ENCODE results near the gene STXBP2.
A peak's percentile ranks its signal among the peaks of the same experiment; 100 is the strongest.

STXBP2 gene

DNA sequence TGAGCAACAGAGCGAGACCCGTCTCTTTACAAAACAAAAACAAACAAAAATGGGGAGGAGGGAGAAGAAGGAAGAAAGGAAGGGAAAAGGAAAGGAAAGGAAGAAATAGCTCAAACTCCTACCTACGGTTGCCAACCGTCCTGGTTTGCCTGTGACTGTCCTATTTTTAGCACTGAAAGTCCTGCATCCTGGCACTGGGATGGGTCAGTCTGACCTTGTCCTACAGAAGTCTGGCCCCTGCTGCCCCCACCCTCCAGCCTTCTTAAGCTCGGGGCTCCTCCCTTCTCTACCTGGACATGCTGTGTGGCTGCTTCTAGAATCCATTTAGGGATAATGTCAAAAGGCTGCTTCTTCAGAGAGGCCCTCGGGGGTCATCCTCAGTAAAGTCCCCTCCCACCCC is 1.2 kb upstream of the STXBP2 start:
- DNase-seq = no peak

DNA sequence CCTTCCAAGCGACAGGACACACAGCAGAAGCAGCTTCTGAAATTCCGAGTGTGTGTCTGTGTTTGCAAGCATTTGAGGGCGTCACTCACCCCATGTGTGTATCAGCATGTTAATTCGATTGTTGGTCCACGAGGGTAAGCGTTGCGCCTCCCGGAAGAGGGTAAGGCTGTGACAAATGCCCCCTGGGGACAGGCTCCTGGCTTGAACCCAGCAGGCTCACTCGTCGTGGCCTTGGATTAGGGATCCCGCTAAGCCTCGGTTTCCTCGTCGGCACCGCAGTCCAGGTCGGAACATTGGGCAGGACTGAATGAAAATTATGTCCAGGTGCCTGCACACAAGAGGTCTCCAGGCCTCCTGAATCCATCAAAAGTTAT is 606 bp upstream of the STXBP2 start:
- DNase-seq = no peak

DNA sequence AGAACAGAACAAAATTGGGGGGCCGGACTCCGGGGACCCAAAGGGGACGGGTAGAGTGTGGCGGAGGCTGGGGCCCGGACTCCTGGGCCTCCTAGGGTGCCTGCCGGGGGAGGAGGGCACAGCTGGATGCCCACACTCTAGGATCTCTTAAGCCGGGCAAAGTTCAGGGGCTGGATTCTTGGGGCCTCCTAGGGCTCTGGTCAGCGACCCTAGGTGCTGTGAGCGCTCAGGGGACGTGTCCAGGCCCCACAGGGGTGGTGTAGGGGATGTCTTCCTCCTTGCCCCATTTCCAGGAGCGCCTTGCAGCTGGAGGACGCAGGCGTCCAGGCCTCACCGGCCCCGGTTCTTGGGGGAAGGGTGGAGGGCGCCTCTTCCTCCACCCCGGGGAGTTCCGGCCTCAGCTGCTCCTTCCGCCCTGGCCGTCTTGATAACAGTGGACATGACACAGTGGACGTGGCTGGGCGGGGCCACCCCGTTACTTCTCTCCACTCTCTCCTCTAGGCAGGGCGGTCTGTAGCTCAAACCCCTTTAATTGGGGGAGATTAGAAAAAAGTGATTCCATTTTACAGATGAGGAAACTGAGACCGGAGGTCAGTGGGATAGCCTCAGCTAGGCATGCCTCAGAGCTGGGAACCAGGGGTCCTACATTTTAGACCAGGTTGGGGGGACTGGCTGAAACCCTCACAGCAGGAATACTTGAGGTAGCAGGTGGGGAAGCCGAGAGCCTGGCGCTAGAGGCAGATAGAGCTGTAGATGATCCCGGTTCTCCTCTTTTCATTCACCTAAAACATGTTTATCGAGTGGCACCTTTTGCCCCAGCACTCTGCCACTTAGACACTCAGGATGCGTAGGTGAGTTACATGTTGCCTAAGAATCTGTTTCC is 705 bp downstream of the STXBP2 start:
- DNase-seq = peak; percentile 28 to 65

DNA sequence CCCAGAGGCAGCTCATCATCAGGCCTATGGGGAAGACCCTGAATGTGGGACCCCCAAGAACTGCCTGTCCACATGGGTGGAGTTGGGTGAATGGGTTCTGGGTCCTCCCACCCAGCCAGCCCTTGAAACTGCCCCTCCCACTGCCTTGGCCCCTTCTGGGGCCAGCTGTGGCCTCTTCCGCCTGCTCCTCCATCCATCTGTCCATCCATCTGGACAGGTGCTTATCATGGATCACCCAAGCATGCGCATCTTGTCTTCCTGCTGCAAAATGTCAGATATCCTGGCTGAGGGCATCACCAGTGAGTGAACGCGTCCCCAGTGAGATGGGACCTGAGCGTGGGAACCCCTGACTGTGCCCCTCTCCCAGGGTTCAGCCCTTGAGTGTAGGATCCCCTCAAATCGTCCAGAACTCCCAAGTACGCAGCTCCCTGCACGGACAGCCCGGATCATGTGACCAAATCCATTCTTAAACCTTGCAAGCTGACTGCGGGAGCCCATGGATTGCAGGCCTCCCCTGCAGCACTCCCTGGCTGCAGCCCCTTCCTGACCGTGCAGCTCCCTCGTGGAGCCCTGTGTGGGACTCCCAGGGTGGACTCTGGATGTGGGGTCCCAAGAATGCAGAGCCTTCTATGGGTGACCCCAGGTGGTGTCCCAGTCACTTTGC is 2.0 kb downstream of the STXBP2 start:
- no peak for DNase-seq

DNA sequence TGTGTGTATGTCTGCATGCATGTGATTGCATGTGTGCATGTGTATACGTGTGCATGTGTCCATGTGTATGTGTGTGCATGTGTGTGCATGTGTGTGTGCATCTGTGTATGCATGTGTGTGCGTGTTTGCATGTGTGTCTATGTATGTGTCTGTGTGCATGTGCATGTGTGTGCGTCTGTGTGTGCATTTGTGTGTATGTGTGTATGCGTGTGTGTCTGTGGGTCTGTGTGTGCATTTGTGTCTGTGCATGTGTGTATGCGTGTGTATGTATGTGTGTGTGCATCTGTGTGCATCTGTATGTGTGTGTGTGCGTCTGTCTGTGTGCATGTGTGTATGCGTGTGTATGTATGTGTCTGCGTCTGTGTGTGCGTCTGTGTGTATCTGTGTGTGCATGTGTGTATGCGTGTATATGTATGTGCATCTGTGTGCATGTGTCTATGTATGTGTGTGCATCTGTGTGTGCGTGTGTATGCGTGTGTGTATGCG is 3.0 kb downstream of the STXBP2 start:
- no peak for DNase-seq

DNA sequence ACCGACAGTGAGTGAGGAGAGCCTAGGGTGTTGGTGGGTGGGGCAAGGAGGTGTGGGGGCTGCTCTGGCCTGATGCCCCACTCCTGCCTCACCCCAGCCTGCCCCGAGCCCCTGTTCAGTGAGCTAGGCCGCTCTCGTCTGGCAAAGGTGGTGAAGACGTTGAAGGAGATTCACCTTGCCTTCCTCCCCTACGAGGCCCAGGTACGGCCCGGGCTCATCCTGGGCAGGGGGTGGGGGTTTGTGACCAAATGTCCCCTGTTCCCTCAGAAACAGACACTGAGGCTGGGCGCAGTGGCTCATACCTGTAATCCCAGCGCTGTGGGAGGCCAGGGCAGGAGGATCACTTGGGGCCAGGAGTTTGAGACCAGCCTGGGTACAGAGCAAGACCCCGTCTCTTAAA is 3.9 kb downstream of the STXBP2 start:
- DNase-seq = no peak

DNA sequence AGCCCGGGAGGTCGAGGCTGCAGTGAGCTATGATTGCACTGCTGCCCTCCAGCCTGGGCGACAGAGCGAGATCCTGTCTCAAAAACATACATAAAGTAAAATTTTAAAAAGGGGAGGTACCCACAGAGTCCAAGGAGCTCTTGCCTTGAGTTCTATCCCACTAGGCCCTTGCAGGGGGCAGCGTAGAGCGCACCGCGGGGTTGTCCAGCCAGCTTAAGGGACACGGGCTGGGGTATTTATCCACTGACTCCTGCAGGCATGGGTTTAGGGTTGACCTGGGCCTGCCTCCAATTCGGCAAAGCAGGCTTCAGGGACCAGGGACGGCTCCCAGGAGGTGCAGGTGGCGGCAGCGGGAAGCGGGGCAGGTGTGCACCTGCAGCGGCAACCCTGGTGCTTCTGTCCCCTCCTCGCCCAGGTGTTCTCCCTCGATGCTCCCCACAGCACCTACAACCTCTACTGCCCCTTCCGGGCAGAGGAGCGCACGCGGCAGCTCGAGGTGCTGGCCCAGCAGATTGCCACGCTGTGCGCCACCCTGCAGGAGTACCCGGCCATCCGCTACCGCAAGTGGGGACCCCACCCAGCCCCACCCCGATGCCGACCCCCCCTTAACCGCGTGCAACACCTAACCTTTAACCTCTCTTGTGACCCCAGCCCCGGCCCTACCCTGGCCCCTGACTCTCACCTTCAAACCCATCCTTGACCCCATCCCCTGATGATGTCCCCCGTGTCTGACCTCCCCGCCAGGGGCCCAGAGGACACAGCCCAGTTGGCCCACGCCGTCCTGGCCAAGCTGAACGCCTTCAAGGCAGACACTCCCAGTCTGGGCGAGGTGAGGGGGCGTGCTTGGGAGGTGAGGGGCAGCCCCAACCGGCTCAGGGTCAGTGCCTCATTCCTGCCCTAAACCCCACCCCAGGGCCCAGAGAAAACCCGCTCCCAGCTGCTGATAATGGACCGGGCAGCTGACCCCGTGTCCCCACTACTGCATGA is 4.7 kb downstream of the STXBP2 start:
- no peak for DNase-seq

DNA sequence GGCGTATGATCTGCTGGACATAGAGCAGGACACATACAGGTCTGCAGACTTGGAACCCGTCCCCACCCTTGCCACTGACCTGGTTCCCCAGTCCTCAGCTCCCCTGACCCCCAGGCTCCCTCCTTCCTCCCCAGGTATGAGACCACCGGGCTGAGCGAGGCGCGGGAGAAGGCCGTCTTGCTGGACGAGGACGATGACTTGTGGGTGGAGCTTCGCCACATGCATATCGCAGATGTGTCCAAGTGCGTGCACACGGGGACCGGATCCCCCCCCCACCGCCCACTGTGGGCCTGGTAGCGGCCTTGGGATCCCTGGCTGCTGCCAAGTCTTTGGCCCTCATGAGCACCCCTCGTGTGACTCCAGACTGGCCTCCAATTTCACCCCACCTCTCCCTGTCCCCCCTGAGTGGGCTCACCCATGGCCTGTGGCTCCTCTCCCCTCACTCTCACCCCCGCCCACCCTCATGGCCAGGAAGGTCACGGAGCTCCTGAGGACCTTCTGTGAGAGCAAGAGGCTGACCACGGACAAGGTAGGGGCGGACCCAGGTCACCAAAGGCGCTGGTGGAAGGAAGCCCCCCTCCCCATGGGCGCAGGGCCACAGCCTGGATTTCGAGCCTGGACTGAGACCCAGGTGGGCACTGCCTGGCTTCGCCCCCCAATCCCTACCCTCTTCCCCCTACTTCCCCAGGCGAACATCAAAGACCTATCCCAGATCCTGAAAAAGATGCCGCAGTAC is 5.6 kb downstream of the STXBP2 start:
- no peak for DNase-seq

DNA sequence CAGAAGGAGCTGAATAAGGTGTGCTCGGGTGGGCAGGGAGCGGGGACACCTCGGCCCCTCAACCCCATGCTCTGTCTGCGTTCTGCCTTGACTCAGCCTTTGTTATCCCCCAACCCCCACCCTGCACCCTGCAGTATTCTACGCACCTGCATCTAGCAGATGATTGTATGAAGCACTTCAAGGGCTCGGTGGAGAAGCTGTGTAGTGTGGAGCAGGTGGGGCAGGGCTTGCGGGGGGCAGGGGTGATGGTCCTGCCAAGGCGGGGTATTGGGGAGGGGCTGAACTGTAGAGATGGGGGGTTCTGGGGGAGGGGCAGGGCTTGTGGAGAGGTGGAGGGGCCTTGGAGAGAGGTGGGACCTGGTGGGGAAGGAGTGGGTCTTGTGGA is 6.1 kb downstream of the STXBP2 start:
- no peak for DNase-seq

DNA sequence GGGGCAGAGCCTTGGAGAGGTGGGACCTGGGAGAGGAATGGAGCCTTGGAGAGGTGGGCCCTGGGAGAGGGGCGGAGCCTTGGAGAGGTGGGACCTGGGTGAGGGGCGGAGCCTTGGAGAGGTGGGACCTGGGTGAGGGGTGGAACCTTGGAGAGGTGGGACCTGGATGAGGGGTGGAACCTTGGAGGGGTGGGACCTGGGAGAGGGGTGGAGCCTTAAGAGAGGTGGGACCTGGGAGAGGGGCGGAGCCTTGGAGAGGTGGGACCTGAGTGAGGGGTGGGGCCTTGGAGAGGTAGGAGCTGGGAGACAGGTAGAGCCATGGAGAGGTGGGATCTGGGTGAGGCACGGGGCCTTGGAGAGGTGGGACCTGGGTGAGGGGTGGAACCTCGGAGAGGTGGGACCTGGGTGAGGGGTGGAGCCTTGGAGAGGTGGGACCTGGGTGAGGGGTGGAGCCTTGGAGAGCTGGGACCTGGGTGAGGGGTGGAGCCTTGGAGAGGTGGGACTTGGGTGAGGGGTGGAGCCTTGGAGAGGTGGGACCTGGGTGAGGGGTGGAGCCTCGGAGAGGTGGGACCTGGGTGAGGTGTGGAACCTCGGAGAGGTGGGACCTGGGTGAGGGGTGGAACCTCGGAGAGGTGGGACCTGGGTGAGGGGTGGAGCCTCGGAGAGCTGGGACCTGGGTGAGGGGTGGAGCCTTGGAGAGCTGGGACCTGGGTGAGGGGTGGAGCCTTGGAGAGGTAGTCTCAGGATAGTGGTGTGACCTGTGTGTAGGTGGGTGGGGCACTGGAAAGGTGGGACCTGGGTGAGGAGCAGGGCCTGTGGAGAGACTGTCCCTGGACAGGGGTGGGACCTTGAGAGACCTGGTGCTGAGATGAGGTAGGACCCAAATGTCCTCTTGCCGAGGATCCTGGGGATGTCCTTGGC is 7.0 kb downstream of the STXBP2 start:
- peak; percentile 48 for DNase-seq

DNA sequence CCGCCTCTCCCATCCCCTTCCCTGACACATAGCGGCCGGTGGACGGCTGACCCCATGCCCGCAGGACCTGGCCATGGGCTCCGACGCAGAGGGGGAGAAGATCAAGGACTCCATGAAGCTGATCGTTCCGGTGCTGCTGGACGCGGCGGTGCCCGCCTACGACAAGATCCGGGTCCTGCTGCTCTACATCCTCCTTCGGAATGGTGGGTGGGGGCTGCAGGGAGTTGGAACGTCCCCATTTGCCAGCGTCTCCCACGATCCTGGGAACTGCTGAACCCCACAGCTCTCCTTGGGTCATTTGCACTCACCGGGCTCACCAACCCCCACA is 7.6 kb downstream of the STXBP2 start:
- no peak for DNase-seq

DNA sequence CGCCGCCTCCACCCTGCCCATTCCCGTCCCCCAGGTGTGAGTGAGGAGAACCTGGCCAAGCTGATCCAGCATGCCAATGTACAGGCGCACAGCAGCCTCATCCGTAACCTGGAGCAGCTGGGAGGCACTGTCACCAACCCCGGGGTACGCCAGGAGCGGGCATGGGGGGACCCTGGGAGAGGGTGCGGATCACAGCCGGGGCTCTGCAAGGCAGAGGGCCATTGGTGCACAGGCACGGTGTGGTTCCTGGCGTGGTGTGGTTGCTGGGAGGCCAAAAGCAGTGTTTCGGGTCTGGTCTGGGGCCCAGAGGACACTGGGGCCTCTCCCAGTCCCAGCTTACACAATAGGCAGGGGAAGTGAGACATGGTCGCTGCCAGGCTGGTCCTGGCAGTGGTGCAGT is 8.3 kb downstream of the STXBP2 start:
- peak in 1 of 2 donors; percentile 38 for DNase-seq

DNA sequence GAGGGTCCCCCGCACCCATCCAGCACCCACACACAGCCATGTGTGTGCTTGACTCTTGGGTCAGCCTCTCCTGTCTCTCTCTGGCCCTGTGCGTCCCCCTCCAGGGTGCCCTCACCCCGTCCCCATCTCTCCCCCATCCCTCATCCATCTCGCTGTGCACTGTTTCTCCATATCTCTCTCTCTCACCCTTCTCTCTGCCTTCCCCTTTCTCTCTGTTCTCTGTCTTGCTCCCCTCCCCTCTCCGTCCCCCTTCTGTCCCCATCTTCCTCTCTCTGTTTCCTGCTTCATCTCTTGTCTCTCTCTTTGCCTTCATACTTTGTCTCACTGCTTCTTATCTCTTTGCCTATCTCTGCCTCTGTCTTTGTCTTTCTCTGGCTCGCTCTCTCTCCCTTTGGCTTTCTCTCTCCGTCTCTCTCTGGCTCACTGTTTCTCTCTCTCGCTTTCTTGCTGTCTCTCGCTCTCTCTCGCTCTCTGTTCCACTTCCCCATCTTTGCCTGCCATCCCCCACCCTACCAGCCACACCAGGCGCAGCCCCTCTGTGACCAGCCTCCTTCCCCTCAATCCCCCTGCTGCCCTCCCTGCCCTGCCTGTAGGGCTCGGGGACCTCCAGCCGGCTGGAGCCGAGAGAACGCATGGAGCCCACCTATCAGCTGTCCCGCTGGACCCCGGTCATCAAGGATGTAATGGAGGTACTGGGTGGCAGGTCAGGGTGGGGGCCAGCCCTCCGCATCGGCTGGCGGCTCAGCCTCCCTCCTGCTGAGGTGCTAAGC is 8.9 kb downstream of the STXBP2 start:
- DNase-seq = no peak

DNA sequence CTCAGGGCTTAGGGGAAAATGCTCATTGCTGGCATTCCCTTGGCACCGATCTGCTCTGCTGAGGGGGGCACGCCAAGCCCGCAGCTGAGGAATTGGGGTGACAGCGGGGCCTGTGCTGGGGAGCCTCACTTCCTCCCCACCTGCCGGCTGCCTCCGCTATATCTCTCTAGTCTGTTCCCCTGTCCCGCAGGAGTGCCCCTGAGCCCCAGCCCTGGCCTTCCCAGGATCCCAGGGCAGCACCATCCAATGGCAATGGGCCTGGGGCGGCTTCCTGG is 9.5 kb downstream of the STXBP2 start:
- no peak for DNase-seq

DNA sequence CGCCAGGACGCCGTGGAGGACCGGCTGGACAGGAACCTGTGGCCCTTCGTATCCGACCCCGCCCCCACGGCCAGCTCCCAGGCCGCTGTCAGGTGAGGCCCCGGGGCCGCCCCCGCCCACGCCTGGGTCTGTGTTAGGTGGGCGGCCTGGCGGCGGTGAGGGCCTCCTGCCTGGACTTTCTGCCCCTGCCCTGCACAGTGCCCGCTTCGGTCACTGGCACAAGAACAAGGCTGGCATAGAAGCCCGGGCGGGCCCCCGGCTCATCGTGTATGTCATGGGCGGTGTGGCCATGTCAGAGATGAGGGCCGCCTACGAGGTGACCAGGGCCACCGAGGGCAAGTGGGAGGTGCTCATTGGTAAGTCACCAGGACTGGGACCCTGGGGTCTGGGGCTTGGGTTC is 10.2 kb downstream of the STXBP2 start:
- DNase-seq = no peak

DNA sequence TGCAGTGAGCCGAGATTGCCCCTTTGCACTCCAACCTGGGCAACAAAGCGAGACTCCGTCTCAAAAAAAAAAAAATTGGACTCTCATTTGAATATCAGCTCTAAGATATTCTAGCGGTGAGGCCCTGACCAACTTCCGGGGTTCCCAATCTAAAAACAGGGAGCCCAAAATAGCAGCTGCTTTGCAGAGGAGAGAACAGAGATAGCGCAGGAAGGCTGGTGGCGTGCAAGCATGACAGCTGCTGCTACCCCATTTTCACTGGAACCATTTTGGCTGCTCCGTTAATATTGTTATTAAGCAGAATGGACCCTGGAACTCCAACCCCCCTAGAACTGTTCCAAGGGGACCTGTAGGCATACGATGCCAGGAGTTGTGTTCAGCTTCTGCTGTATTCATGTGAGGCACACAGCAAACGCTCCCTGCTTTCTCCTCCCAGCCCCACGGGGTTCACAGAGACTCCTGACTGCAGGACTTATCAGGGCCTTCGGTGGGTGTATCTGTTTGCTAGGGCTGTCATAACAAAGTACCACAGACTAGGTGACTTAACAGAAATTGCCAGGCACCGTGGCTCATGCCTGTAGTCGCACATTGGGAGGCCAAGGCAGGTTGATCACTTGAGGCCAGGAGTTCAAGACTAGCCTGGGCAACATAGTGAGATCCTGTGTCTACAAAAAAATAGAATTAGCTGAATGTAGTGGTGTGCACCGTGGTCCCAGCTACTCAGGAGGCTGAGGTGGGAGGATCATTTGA is 11.5 kb downstream of the STXBP2 start:
- DNase-seq = no peak

DNA sequence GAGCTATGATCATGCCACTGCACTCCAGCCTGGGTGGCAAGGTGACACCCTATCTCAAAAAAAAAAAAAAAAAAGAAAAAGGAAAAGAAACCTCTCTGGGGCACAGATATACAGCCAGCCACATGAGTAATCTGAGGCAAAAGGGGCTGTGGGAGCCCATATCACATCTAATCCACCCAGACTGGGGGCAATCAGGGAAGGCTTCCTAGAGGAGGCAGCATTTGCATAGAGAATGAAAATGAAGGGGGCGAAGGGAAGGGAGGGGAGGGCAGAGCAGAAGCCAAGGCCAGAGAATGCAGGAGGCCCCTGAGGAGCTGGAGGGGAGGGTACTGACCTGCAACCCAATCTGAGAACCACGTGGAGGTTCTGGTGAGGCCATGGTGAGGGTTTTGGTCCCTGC is 13.2 kb downstream of the STXBP2 start:
- DNase-seq = no peak

DNA sequence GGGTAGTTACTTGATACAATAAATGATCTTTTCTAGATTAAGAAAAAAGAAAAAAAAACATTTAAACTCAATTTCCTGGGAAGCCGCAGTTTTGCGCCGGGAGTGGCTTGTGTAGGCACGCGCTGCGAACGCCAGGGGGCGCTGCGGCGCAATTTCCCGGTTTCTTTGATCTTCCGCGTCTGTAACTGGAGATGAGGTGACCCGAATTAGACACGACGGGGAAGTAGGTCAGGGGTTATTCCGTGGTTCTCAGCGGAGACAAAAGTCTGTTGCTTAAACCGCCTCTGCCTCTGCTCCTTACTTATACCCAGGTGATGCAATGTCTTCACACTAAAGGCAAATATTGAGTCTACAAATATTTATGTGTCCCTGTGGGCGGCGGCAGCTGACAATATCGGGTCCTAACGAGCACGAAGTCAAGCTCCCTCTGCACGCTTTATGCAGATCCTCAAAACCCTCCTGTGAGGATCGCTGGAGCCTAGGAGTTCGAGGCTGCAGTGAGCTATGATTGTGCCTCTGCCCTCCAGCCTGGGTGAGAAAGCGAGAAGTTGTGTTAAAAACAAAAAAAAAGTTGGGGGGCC is 15.2 kb downstream of the STXBP2 start:
- peak; percentile 90 for DNase-seq

DNA sequence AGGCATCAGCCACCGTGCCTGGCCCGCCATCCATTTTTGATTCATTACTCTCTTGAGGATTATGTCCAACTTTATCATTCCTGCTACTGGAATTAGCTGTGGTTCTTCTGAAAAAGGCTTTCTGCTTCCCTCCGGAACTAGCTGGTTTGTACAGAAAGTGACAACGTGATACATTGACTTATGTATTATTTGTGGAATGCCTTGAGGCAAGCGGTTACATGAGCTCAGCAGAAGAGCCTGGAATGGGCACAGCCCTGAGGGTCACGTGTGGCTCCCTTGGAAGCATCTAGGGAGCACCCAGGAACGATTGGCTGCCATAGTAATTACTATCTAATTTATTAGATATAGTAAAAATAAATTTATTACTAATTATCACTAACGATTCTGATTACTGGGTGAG is 17.5 kb downstream of the STXBP2 start:
- DNase-seq = no peak

DNA sequence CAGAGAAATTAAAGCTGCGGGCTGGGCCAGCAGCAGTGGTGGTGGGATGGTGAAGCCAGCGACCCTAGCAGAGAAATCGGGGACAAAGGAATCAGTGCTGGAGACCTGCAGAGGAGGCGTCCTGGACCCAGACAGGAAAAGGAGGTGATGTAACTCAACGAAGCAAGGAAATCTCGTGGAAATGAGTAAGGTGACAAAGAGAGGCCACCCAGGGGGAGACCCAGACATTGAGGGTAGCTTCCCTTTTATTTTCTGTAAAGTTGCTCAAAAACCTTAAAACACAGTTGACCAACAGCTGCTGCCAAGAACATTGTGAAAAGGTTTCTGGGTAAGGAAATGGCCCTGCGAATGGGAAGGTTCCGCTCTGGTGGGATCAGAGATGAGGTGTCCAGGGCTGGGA is 18.7 kb downstream of the STXBP2 start:
- DNase-seq = peak in 1 of 2 donors; percentile 58

Data from CD4-positive, alpha-beta T cell treated with Interleukin-4 for 1 hour (primary cell).